Right ventricle myocardium superior (tissue), 1 donor: ENCODE measurements around the gene FZD4. TPM values are rescaled to one million over a fixed set of nuclear protein-coding genes. Genes with fewer than 3 reads are reported as not detected.
"Not testable (repeated sequence)": the region's sequence is repeated elsewhere in the genome, so short reads cannot be mapped to it uniquely, and the experiment has no call there.

Experiments used
- ATAC-seq: fragments of 200-7000 bp; cut with Tn5 transposase; one replicate; pipeline ENCODE4 v1.9.1; 2020; ENCODE audit warnings: mild to moderate bottlenecking; ENCODE audit not compliant: poor library complexity
- DNase-seq: peaks from one replicate; pipeline ENCODE4 v3.0.0-alpha.2; 2020
- intact Hi-C: fragments of 100-400 bp; cut with DNase I; formaldehyde crosslinking; loops from one replicate; pipeline ENCODE4 v1.11.2; 2022
- total RNA-seq: library from RNA; stranded (reverse); fragmentation: NEBNext Ultra II Directional; extraction: Animal tissue kit (Norgen Biotek cat#: 25700); gene quantifications from one replicate; pipeline ENCODE4 v1.2.1, GENCODE V29; 2021
- donor health status: DM: no; HTN: yes; CAD: no; lungs with severe emphysema.

FZD4 gene
- total RNA-seq, 1 donor from 2014 or later = 26.9 TPM

- intact Hi-C loops = no loop called here
- ATAC-seq (no peak), DNase-seq (no peak)
These were observed 33.0 kb downstream of the FZD4 start for GRCh38 chr11:86922225-86922624.

DNA sequence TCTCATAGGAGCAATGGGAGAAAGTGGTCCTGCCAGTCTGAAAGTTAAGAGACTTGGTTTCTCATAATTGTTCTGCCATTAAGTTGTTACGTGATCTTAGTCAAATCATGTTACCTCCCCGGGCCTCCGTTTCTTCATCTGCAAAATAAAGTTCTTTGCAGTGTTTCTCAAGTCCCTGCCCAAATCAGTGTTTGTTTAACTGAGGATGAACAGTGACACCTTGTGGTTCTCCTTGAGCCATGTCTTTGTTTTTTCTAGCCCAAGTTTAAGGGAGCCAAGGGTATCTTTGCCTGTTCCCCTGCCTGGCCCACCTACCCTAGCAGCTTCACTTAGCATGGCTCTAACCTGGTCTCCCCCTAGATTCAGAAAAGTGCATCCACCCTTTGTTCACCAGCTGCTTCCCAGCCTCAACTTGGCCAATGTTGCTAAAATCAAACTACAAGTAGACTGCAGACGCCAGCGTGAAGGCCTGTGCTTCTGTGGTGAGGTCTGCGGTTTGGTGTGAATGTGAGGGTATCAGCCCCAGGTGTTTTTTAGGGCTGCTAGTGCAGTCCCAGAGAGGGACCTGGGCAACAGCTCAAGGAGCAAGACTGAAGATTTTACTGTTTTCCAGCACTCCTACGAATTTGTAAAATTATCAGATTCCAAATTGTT is 35.5 kb downstream of the FZD4 start:
- intact Hi-C loops = loop anchor here (2.0 kb wide), 1 partner anchor 49 kb away; no protein-coding TSS in a partner anchor
- DNase-seq (no peak), ATAC-seq (peak; percentile 70)

- intact Hi-C loops = loop anchor here (2.0 kb wide), 1 partner anchor 48 kb away; no protein-coding TSS in a partner anchor
- ATAC-seq = no peak
These were observed 36.2 kb downstream of the FZD4 start for GRCh38 chr11:86918973-86919372.

DNA sequence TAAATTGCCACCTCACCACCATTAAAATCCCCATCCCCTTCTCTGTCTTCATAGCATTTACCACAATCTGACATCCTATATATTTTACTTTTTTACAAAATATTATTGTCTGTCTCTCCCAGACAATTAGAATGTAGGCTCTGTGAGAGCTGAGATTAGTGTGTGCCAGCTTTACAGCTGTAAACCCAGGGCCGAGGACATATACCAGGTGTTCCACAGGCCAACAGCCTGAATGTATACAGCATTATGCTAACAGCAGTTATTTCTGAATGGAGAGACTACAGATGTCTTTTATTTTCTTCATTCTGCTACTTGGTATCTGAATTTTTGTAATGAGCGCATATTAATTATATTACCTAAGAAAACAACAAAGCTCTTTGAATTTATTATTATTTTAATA is 36.7 kb downstream of the FZD4 start:
- intact Hi-C loops = loop anchor here (2.0 kb wide), 1 partner anchor 48 kb away; no protein-coding TSS in a partner anchor
- ATAC-seq (no peak), DNase-seq (no peak)

More at GRCh38 chr11:86918973-86919372, 36.2 kb downstream of the FZD4 start:
- no peak for DNase-seq

DNA sequence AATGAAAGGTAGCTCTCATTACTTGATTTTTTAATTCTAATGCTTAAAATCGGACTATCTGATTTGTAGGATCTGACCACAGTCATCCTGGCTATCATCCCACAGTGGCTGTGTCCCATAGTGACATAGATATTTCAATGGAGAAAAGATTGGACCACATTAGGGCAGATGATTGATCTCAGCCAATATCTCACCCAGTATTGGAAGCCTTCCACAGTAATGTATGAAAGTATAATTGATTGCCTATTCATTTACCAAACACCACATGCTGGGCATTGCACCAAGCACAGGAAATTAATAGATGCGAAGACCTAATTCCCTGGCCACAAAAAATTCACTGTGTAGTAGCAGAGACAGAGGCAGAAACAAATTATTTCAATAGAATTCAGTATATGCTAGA is 37.6 kb downstream of the FZD4 start:
- DNase-seq (no peak), ATAC-seq (no peak)
- intact Hi-C loops = no loop called here

- ATAC-seq (peak; percentile 59), DNase-seq (no peak)
- intact Hi-C loops = no loop called here
These were observed 38.9 kb downstream of the FZD4 start for GRCh38 chr11:86916330-86916729.

DNA sequence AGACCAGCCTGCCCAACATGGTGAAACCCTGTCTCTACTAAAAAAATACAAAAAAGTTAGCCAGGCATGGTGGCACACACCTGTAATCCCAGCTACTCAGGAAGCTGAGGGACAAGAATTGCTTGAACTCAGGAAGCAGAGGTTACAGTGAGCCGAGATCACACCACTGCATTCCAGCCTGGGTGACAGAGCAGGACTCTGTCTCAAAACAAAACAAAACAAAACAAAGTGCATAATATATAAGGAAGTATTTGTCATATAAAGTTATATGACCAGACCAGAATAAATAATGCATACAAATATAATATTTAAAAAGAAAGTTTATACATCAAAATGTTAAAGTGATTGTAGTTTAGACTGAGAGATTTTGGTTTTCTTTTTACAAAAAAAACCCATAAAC is 39.3 kb downstream of the FZD4 start:
- intact Hi-C loops, DNase-seq, ATAC-seq: not testable (repeated sequence)

- intact Hi-C loops = no loop called here
- no peak for ATAC-seq
- no peak for DNase-seq
These were observed 40.2 kb downstream of the FZD4 start for GRCh38 chr11:86914865-86915519.

- intact Hi-C loops = no loop called here
- DNase-seq (no peak), ATAC-seq (no peak)
These were observed 43.0 kb downstream of the FZD4 start for GRCh38 chr11:86912238-86912637.

- no peak for DNase-seq
- intact Hi-C loops = no loop called here
- ATAC-seq = no peak
These were observed 44.6 kb downstream of the FZD4 start for GRCh38 chr11:86910592-86910991.

DNA sequence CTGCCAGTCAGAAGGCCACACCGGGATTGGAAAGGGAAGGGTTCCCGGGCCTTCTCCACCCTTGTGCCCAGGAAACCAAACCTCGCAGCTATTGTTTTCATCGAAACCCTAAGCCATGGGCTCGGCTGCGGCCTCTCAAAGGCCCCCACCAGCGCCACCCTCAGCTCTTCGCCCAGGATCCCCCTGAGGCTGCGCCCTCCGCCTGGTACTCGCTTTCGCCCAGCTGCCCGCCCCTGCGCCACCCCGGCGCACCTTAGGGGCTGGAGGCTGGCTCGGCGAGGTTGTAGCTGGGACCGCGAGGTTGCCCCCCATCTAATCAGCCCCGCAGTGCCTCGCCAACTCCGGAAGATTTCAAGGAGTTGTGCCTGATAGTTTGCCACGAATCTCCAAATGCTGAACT is 49.0 kb downstream of the FZD4 start:
- intact Hi-C loops = no loop called here

DNA sequence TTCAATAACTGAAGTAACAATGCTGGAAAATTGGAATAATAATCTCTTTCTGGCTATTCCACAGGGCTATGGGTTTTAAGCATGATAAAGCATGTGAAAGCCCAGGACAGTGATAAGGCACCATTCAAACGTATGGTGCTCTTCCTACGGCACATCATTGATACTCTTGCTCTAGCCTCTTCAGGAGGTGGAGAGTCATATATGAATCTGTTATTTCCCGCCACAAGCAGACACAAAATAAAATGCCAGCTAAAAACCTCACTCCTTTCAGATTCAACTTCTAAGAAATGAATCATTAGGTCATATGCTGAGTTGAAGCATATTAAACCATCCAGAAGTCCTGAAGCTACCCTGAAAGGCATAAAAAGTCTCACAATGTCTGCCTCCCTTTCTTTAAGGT is 49.9 kb downstream of the FZD4 start:
- ATAC-seq (no peak), DNase-seq (no peak)
- intact Hi-C loops = no loop called here

More for the DNA sequence above, 49.0 kb downstream of the FZD4 start:
- DNase-seq (no peak), ATAC-seq (no peak)

DNA sequence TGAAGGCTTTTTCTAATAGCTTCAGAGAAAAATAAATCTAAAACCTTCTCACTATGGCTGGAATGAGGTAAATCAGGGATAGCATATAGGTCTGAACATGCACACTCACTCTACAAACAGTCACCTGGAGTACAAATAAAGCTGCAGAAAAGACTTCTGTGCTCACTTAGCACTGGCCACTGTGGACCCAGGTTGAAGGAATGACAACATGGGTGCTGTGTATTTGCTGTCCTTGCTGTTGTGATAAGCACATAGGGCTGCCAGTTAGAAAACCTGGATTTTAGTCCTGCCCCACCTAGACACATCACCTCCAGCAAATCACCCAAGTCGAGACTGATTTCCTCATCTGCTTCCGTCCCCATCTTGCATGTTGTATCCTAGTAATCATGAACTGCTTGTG is 51.2 kb downstream of the FZD4 start:
- no peak for ATAC-seq
- intact Hi-C loops = no loop called here
- no peak for DNase-seq

DNA sequence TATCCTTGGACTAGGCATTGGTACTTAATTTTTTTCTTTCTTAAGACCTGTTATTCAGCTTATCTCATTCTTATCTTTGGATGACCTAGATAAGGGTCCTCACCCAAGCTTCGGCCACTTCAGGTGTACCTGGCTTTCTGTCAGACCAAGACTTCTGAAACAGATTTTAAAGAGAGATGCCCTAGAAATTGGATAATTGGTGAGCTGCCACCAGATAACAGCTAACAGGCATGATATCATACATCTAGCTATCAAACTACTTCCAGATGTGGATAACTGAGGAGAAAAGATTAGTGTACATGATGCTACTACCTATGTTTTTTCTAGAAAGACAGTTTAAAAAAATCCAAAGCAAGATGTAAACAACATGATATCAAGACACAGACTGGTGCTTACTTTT is 52.9 kb downstream of the FZD4 start:
- intact Hi-C loops = no loop called here
- ATAC-seq = no peak
- DNase-seq = no peak

GRCh38 chr11:86901599-86901998 is 53.6 kb downstream of the FZD4 start:
- no peak for DNase-seq
- no peak for ATAC-seq
- intact Hi-C loops = no loop called here

GRCh38 chr11:86900162-86900561 is 55.0 kb downstream of the FZD4 start:
- DNase-seq (no peak), ATAC-seq (no peak)
- intact Hi-C loops = no loop called here

DNA sequence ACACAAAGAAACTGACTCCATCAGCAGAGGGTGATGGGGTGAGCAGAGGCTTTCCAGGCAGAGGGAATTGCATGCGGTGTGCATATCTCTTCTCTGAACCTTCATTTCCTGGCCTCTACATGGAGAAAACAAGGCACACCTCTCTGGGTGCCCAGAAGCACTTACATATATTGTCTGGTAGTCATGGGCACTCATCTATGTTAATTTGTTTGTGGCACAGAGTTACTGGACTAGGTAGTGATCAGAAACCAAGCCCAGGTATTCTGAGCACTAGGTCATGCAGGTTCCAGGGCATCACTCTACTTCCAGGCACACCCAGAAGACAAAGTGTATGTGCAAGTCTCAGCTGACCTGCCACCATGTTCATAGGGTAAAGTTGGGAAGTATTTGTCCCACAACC is 56.5 kb downstream of the FZD4 start:
- DNase-seq = no peak
- intact Hi-C loops = no loop called here
- no peak for ATAC-seq

GRCh38 chr11:86896441-86896841 is 58.8 kb downstream of the FZD4 start:
- intact Hi-C loops = no loop called here
- DNase-seq = no peak
- ATAC-seq = no peak
